OCI-LY7 (cell line): ENCODE results near the gene SV2C.

Source experiments
- EZH2phosphoT487 ChIP-seq: fragments of 200-600 bp; sonication (generic); IDR thresholded peaks from 2 replicates; pipeline ENCODE4 v1.6.1; 2018; ENCODE audit warnings: low read depth, borderline replicate concordance, mild to moderate bottlenecking, mixed run types, antibody characterized with exemption, low read length, moderate library complexity, mixed read lengths
- TF ChIP-seq, protein P1 (sequence below): fragments of 200-600 bp; sonication (generic); conservative IDR thresholded peaks from 2 replicates; pipeline ENCODE4 v1.5.1; 2014; ENCODE audit warnings: mild to moderate bottlenecking, antibody characterized with exemption, low read length, moderate library complexity, mixed read lengths

- TF ChIP-seq, protein P1, sequence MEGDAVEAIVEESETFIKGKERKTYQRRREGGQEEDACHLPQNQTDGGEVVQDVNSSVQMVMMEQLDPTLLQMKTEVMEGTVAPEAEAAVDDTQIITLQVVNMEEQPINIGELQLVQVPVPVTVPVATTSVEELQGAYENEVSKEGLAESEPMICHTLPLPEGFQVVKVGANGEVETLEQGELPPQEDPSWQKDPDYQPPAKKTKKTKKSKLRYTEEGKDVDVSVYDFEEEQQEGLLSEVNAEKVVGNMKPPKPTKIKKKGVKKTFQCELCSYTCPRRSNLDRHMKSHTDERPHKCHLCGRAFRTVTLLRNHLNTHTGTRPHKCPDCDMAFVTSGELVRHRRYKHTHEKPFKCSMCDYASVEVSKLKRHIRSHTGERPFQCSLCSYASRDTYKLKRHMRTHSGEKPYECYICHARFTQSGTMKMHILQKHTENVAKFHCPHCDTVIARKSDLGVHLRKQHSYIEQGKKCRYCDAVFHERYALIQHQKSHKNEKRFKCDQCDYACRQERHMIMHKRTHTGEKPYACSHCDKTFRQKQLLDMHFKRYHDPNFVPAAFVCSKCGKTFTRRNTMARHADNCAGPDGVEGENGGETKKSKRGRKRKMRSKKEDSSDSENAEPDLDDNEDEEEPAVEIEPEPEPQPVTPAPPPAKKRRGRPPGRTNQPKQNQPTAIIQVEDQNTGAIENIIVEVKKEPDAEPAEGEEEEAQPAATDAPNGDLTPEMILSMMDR = no peak
- TF ChIP-seq EZH2phosphoT487 = no peak
These were observed 247.9 kb downstream of the SV2C start for GRCh38 chr5:76331126-76331525.
